T-cell (primary cell): ENCODE results near the gene NIF3L1. TPM values are rescaled to one million over a fixed set of nuclear protein-coding genes. Genes with fewer than 3 reads are reported as not detected.
A peak's percentile ranks its signal among the peaks of the same experiment; 100 is the strongest.

Source experiments
- ATAC-seq, 4 experiments: fragments of 200-7000 bp in 3 of 4; fragments of 150-1000 bp in 1 of 4; cut with Tn5 transposase; replicated peaks in 1 of 4; 1 replicate in 3 of 4; 2 replicates in 1 of 4; pipeline ENCODE4 v1.10.0; 2021; ENCODE audit warnings: moderate library complexity in 3 of 4, mild to moderate bottlenecking in 2 of 4, moderate number of reproducible peaks in 1 of 4
- CTCF ChIA-PET, 2 donors: fragments of 300-600 bp; sonication (Branson Sonifier 250); formaldehyde crosslinking; loops; one replicate each; lab custom pipeline; 2022; ENCODE audit warnings: antibody characterized with exemption in 2 of 2; lab: Charles Lee
- POLR2A ChIA-PET, 2 donors: fragments of 300-600 bp; sonication (Branson Sonifier 250); formaldehyde crosslinking; loops; one replicate each; lab custom pipeline; 2022; ENCODE audit warnings: antibody characterized with exemption in 2 of 2; lab: Charles Lee
- DNase-seq, 35 experiments: peaks; one replicate each; pipeline versions ENCODE4 v3.0.0 to v3.0.0-alpha.2; 2013 to 2023
- H3K27ac ChIP-seq: one replicate; pipeline ENCODE4 v1.5.1; 2013; ENCODE audit warnings: low read length
- H3K27me3 ChIP-seq, 2 experiments: replicated peaks in 1 of 2; 1 replicate in 1 of 2; 2 replicates in 1 of 2; pipeline versions ENCODE4 v1.6.1 to v1.7.0; 2013; ENCODE audit warnings: low read length in 1 of 2, mixed read lengths in 1 of 2; ENCODE audit not compliant: control insufficient read depth in 2 of 2, insufficient read depth in 2 of 2; ENCODE audit errors: extremely low read depth in 1 of 2
- H3K36me3 ChIP-seq, 2 donors: 1 replicate in 1 of 2; 2 replicates in 1 of 2; pipeline versions ENCODE4 v1.6.1 to v1.7.0; 2013; ENCODE audit warnings: low read length in 1 of 2; ENCODE audit not compliant: control insufficient read depth in 2 of 2, insufficient read depth in 1 of 2; ENCODE audit errors: extremely low read depth in 1 of 2
- H3K4me1 ChIP-seq, 2 experiments: 1 replicate in 1 of 2; 2 replicates in 1 of 2; pipeline versions ENCODE4 v1.6.1 to v1.7.0; 2013; ENCODE audit warnings: low read length in 2 of 2, mixed read lengths in 1 of 2; ENCODE audit not compliant: insufficient read depth in 2 of 2, control insufficient read depth in 1 of 2; ENCODE audit errors: extremely low read depth in 1 of 2
- H3K4me3 ChIP-seq, 2 donors: 1 replicate in 1 of 2; 2 replicates in 1 of 2; pipeline versions ENCODE4 v1.5.1 to v1.7.0; 2013; ENCODE audit warnings: mild to moderate bottlenecking in 2 of 2, low read length in 1 of 2, moderate library complexity in 1 of 2; ENCODE audit not compliant: control insufficient read depth in 1 of 2; ENCODE audit errors: extremely low read depth in 1 of 2
- H3K9me3 ChIP-seq: 2 replicates; pipeline ENCODE4 v1.7.0; 2013
- H3K27ac Mint-ChIP-seq, 2 donors: one replicate each; pipeline ENCODE4 v1.8.0; 2020 to 2021; ENCODE audit warnings: mild to moderate bottlenecking in 2 of 2, mixed read lengths in 2 of 2
- H3K27me3 Mint-ChIP-seq, 2 donors: one replicate each; pipeline ENCODE4 v1.8.0; 2021 to 2022; ENCODE audit warnings: mixed read lengths in 2 of 2
- H3K36me3 Mint-ChIP-seq: one replicate; pipeline ENCODE4 v1.8.0; 2021; ENCODE audit warnings: mixed read lengths
- H3K4me1 Mint-ChIP-seq, 3 donors: one replicate each; pipeline ENCODE4 v1.8.0; 2020 to 2022; ENCODE audit warnings: mixed read lengths in 3 of 3, mild to moderate bottlenecking in 1 of 3
- H3K4me3 Mint-ChIP-seq, 3 donors: one replicate each; pipeline ENCODE4 v1.8.0; 2020 to 2022; ENCODE audit warnings: mild to moderate bottlenecking in 3 of 3, mixed read lengths in 3 of 3, moderate library complexity in 3 of 3
- H3K9me3 Mint-ChIP-seq, 3 donors: one replicate each; pipeline ENCODE4 v1.8.0; 2020 to 2022; ENCODE audit warnings: mixed read lengths in 3 of 3
- WGBS: methylation state at CpG from one replicate; pipeline ENCODE4 v1.1.5; 2013; ENCODE audit warnings: missing lambda C conversion rate; ENCODE audit not compliant: insufficient coverage; 5-methylcytosine and 5-hydroxymethylcytosine counted together
- total RNA-seq, 35 experiments: library from RNA in 6 of 35; stranded (reverse) in 6 of 35; fragments of 120-200 nt in 1 of 35; gene quantifications; one replicate each; pipeline versions ENCODE4 v1.2.1 to v1.2.4 and lab custom pipeline; 2013 to 2026

The NIF3L1 gene
- total RNA-seq (10 to 100 TPM; 11.7 to 29.7 (median 25.0) TPM), total RNA-seq (lab: John Stamatoyannopoulos, UW) (6.4 to 34.8 (median 20.0) reads per million in 29 experiments)
- 29.0 TPM for total RNA-seq (2013)

- POLR2A ChIA-PET = interaction anchor here (0.6 to 2.0 kb wide), 12 partner anchors 11 to 344 kb away, joined by 3 to 40 read pairs (median 4); partner anchors contain the start of gene CLK1 (in 2 of the 2)
These were observed at the start of gene NIF3L1, which contains the start of gene PPIL3 for GRCh38 chr2:200888704-200889625. Gene NIF3L1, plus strand, starts transcription at chr2:200889371. Its CDS starts 2,573 bp downstream, at chr2:200891944. Gene PPIL3, minus strand, starts transcription at chr2:200889077. Its CDS starts 1,462 bp downstream, at chr2:200887615.

GRCh38 chr2:200839513-200839912 is 49.7 kb upstream of the NIF3L1 start:
- H3K36me3 ChIP-seq = no peaks in the 10 kb centered on the region
- no peak for DNase-seq
- ATAC-seq = peak in 1 of 4 experiments; percentile 2
- 94% methylated on average over 3 of the region's 3 CpGs for WGBS
- no peaks in the 10 kb centered on the region for H3K27me3 ChIP-seq
- POLR2A ChIA-PET = no interaction called here
- CTCF ChIA-PET = interaction anchor here in 1 of 2 donors (0.5 kb wide), 1 partner anchor 130 kb away, joined by 3 read pairs; no protein-coding TSS in a partner anchor
- no peak overlapping the region for H3K27ac ChIP-seq
- Mint-ChIP-seq H3K9me3 (peaks cover 0 to 9% (median 3%) of the 10 kb centered on the region in 3 donors), H3K4me1 (no peaks in the 10 kb centered on the region), H3K27ac (no peak overlapping the region), H3K36me3 (peaks cover 7% of the 10 kb centered on the region), H3K27me3 (no peaks in the 10 kb centered on the region), H3K4me3 (no peak overlapping the region)
- H3K9me3 ChIP-seq = no peaks in the 10 kb centered on the region
- no peaks in the 10 kb centered on the region for H3K4me1 ChIP-seq
- H3K4me3 ChIP-seq = no peak overlapping the region

More at GRCh38 chr2:200888704-200889625, at the start of gene NIF3L1, which contains the start of gene PPIL3:
- Histone ChIP-seq H3K27ac (peak within 1 kb of the TSS; percentile 89), H3K4me3 (peak within 1 kb of the TSS; percentile 60 to 67), H3K9me3 (no peaks in the 10 kb centered on the region), H3K36me3 (peaks cover 0 to 19% of the 10 kb centered on the region in 2 donors), H3K4me1 (peaks cover 15 to 31% of the 10 kb centered on the region in 2 experiments), H3K27me3 (no peaks in the 10 kb centered on the region)
- H3K36me3 Mint-ChIP-seq = peaks cover 15% of the 10 kb centered on the region
- no peaks in the 10 kb centered on the region for H3K9me3 Mint-ChIP-seq
- no peaks in the 10 kb centered on the region for H3K27me3 Mint-ChIP-seq
- peak; percentile 91 to 99 (median 96) for DNase-seq
- peak; percentile 81 to 86 (median 82) for ATAC-seq
- peak within 1 kb of the TSS; percentile 95 to 99 for H3K27ac Mint-ChIP-seq
- CTCF ChIA-PET = interaction anchor here in 1 of 2 donors (0.7 to 2.1 kb wide), 8 partner anchors 12 to 344 kb away, joined by 3 to 18 read pairs (median 6); partner anchors contain the start of genes CFLAR and CLK1
- WGBS = under 1% methylated on average over 29 of the region's 50 CpGs
- H3K4me3 Mint-ChIP-seq = peak within 1 kb of the TSS; percentile 94 to 97 (median 96)
- peaks cover 46 to 62% (median 55%) of the 10 kb centered on the region in 3 donors for H3K4me1 Mint-ChIP-seq

GRCh38 chr2:200843993-200844948 is 44.9 kb upstream of the NIF3L1 start:
- Histone ChIP-seq H3K4me1 (no peaks in the 10 kb centered on the region), H3K9me3 (no peaks in the 10 kb centered on the region), H3K27ac (no peak overlapping the region), H3K4me3 (no peak overlapping the region), H3K27me3 (no peaks in the 10 kb centered on the region), H3K36me3 (no peaks in the 10 kb centered on the region)
- Mint-ChIP-seq H3K4me1 (peaks cover 0 to 10% (median 0%) of the 10 kb centered on the region in 3 donors), H3K36me3 (no peaks in the 10 kb centered on the region), H3K27ac (no peak overlapping the region), H3K27me3 (no peaks in the 10 kb centered on the region), H3K9me3 (no peaks in the 10 kb centered on the region), H3K4me3 (no peak overlapping the region)
- DNase-seq (no peak), ATAC-seq (peak in 1 of 4 experiments; percentile 13)
- POLR2A ChIA-PET = interaction anchor here (0.7 to 1.5 kb wide), 4 partner anchors 9 to 29 kb away, joined by 3 to 6 read pairs (median 4); no protein-coding TSS in a partner anchor
- WGBS = 87% methylated on average over 22 of the region's 24 CpGs
- CTCF ChIA-PET = no interaction called here

GRCh38 chr2:200845194-200845593 is 44.0 kb upstream of the NIF3L1 start:
- 78% methylated on average over 5 of the region's 5 CpGs for WGBS
- no peaks in the 10 kb centered on the region for H3K36me3 ChIP-seq
- ChIA-PET POLR2A (interaction anchor here (0.5 to 0.7 kb wide), 3 partner anchors 10 to 30 kb away, joined by 3 to 6 read pairs (median 4); no protein-coding TSS in a partner anchor), CTCF (no interaction called here)
- peak in 1 of 4 experiments; percentile 11 for ATAC-seq
- H3K9me3 ChIP-seq = no peaks in the 10 kb centered on the region
- Mint-ChIP-seq H3K4me3 (no peak overlapping the region), H3K9me3 (no peaks in the 10 kb centered on the region), H3K27ac (no peak overlapping the region), H3K36me3 (peaks cover under 1% of the 10 kb centered on the region), H3K27me3 (no peaks in the 10 kb centered on the region), H3K4me1 (peaks cover 0 to 10% (median 0%) of the 10 kb centered on the region in 3 donors)
- H3K27ac ChIP-seq = no peak overlapping the region
- H3K27me3 ChIP-seq = no peaks in the 10 kb centered on the region
- DNase-seq = no peak
- no peaks in the 10 kb centered on the region for H3K4me1 ChIP-seq
- H3K4me3 ChIP-seq = no peak overlapping the region

GRCh38 chr2:200845669-200846325 is 43.4 kb upstream of the NIF3L1 start:
- ATAC-seq (peak in 1 of 4 experiments; percentile 24), DNase-seq (no peak)
- 100% methylated on average over 7 of the region's 10 CpGs for WGBS
- H3K27ac Mint-ChIP-seq = no peak overlapping the region
- Histone ChIP-seq H3K36me3 (peaks cover 0 to 4% of the 10 kb centered on the region in 2 donors), H3K27me3 (no peaks in the 10 kb centered on the region), H3K4me3 (no peak overlapping the region), H3K27ac (no peak overlapping the region), H3K4me1 (no peaks in the 10 kb centered on the region), H3K9me3 (no peaks in the 10 kb centered on the region)
- H3K4me3 Mint-ChIP-seq = no peak overlapping the region
- H3K4me1 Mint-ChIP-seq = peaks cover 0 to 10% (median 0%) of the 10 kb centered on the region in 3 donors
- H3K36me3 Mint-ChIP-seq = peaks cover 6% of the 10 kb centered on the region
- CTCF ChIA-PET = no interaction called here
- H3K9me3 Mint-ChIP-seq = no peaks in the 10 kb centered on the region
- no peaks in the 10 kb centered on the region for H3K27me3 Mint-ChIP-seq
- POLR2A ChIA-PET = interaction anchor here in 1 of 2 donors (0.5 kb wide), 1 partner anchor 10 kb away, joined by 4 read pairs; no protein-coding TSS in a partner anchor
